HG02798 (cell line): ENCODE results near the gene MRPL50.

Experiments used
- ATAC-seq: cut with Tn5 transposase; IDR thresholded peaks from one replicate; pipeline ENCODE4 v1.9.1; 2021; ENCODE audit warnings: mild to moderate bottlenecking; ENCODE audit not compliant: unreplicated experiment, poor library complexity

Gene MRPL50

DNA sequence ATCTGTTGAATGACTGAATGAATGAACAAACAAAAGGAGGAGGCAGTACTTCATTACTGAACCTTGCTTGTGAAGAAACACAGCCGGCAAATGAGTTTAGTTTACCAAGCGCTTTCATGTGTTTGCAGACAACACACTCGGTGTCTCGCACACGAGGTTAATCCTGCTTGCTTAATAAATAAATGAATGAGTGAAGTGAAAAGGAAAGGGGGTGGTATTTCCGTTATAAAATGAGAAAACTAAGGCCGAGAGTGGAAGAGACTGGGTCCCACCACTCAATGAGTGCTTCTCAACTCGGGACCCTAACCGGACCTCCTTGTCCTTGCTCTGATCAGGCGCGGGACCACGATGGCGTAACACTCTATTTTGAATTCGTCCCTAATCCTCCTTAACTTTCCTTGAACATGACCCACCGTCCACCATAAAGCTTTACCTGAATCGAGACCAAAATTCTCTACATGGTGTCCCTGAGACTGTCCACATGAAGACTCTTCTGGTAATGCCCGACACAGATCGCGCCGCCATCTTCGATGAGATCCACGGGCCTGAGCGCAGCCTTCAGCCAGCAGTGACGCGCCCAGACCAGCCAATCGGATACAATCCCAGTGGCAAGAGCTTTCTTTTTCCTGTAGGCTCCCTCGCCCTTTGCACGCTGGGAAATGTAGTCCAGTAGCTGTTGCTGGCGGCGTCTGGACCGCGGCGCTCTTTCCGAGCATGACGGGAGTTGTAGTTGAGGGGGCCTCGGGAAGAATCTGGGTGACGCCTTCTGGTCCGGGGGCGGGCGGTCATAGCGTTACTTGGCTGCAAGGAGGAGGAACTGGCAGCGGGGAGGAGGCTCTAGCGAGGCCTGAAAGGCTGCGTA, at the start of gene MRPL50, which contains the start of gene ZNF189:
Gene MRPL50, minus strand, starts transcription at position 551 of the 862 bp plus-strand sequence. Its CDS starts 26 bp downstream, at position 525.
Gene ZNF189, plus strand, starts transcription at position 784 of the 862 bp plus-strand sequence. CDS start 306 bp downstream, outside the sequence.
- ATAC-seq: peak; percentile 98

DNA sequence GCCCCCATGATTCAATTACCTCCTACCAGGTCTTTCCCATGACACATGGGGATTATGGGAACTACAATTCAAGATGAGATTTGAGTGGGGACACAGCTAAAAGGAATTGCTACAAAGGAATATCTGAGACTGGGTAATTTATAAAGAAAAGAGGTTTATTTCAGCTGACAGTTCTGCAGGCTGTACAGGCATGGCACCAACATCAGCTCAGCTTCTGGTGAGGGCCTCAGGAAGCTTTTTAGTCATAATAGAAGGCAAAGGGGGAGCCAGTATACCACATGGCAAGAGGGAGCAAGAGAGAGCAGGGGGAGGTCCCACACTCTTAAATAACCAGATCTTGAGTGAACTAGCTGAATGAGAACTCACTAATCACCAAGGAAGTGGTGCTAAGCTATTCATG, 48.3 kb upstream of the MRPL50 start:
- no peak for ATAC-seq

DNA sequence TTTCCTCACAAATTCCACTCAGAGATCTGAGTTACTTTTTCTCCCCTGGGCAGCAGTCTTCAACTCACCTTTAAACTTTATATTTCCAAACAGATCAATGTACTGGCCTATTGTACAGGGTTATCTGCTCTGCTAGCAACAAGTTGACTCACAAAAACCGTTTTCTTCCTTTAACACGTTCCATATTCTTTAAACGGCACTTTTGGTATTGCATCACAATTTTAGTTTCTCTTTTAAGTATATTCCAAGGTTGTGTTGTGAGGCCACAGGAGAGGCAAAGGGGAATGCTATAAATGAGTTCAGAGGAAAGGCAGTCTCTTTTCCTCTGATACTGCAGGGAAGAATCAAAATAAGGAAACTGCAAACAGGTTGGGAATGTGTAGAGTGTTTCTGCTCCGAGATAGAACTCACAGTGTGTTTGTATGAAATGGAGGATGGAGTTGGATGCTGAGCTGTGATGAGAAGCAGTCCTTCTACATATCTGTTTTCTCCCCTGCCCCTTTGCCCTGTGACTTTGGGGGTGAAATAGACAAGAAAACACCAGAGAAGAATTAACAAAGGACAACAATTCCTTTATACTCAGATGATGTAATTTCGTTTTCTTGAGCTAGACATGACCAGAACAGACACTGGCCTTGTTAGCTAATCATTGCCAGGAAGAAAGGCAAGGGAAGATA, 47.1 kb upstream of the MRPL50 start:
- no peak for ATAC-seq

DNA sequence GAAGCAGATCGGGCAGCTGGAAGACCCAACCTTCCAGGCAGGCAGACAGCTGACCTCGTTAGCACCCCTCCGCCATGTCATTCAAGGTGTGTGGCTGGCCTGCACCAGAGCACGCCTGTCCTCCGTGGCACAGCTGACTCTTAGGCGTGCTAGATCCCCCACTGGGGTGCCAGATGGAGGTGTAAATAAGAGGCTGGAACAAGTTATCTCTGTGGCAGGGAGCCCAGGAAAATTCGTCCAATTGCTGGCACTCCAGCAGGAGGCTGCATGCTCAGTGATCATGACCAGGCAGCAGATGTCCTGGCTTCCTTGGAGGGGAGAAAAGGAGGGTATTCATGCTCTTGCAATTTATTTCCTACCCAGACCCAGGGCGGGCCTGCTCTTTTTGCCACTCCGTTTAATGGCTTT, 45.0 kb upstream of the MRPL50 start:
- ATAC-seq: no peak

GRCh38 chr9:101442736-101443135, 44.3 kb upstream of the MRPL50 start:
- no peak for ATAC-seq

- ATAC-seq: no peak
Measured at GRCh38 chr9:101442318-101442717, 43.9 kb upstream of the MRPL50 start.

- no peak for ATAC-seq
Measured at GRCh38 chr9:101440714-101441230, 42.4 kb upstream of the MRPL50 start.

DNA sequence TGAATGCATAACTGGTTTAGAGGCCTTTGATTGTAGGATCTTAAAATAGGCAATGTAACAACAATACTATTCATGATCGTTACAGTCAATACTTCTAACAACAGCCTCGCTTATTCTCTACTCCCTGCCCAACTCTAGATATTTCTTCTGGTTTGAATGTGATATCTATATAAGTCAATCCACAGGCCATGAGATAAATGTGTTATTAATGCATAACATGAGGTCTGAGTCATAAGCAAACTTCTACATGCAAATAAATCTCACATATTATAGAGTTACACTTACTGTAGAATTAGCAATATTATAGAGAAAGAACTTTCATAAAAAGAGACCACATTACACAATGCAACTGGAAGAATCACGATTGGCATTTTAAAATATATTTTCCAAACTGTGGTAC, 40.1 kb upstream of the MRPL50 start:
- no peak for ATAC-seq

DNA sequence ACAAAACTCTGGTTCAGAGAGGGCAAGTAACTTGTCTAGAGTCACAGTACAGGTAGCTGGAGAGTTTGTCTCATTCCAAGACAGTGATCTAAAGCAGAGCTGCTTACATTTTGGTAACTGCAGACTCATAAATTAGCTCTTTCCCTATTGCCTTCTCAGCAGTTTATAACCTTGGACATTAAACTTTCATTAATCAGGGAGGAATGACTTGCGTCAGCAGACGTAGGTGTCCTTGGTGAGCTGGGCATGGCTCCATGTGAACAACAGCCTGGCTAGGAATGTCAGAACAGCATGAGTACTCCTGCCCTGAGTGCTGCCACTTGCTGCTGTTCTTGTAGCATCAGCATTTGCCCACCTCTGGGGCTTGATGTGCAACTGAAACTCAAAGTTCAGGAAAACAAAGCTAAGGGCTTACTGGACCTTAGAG, 39.4 kb upstream of the MRPL50 start:
- ATAC-seq: no peak

DNA sequence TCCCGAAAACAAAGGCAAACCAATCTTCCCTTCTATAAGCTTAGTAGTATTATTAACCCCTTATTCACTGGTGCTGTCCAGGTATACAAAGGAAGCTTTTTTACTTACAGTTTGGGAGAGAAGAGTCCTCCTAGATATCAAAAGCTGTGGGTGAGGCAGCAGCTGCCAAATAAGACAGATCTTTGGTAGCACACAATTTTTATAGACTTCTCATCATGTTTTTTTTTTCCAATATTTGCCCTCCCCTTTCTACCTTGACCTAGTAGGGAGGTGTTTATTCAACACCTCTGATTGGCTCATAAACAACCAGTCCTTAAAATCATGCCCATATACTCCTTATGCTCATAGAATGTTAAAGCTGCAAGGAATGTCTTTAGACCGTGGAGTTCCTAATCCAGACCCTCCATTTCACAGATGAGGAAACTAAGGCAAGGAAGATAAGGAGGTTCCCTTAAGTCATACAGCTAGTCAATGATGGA, 37.2 kb upstream of the MRPL50 start, which contains the start of gene ALDOB:
Gene ALDOB, minus strand, starts transcription at position 174 of the 479 bp plus-strand sequence. CDS start 4,887 bp downstream, outside the sequence.
- ATAC-seq: no peak

DNA sequence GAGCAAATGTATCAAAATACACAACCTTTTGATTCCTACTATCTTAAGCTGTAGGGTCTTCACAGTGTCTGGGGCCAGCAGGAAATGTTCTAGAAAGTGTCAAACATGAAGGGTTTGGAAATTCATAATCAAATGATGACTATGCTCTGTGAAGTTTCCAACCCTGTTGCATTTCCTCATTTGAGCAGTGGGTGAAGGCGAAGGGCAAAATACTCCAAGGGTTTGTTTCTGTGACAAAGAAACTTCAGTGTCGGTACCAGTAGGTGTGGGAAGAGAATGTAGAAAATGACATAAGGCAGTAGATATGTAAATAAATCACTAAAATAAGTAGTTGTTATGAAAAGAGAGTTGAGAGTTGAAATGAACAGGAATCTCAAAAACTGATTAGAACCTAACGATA, 36.6 kb upstream of the MRPL50 start:
- ATAC-seq: no peak

DNA sequence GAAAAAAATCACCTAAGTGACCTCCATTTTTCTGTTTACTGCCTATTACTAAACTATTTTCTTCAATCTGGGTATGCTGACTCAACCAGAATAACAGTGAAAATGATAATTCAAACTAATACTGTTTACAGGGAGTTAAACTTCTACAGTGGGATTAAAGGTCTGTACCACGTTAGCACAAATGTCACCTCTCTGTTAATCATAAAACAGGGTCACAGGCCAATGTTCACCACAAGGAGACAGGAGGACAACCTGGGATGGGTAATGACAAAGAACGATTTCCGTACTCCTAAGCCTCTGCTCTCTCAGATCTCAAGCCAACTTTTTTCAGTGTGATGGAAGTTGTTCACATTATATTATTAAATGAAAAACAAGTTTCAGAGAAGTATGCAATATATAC, 34.8 kb upstream of the MRPL50 start:
- ATAC-seq: no peak

- no peak for ATAC-seq
Measured at GRCh38 chr9:101432740-101433139, 34.3 kb upstream of the MRPL50 start.

- ATAC-seq: no peak
Measured at GRCh38 chr9:101432171-101432570, 33.8 kb upstream of the MRPL50 start.

GRCh38 chr9:101429736-101430135, 31.3 kb upstream of the MRPL50 start:
- no peak for ATAC-seq

DNA sequence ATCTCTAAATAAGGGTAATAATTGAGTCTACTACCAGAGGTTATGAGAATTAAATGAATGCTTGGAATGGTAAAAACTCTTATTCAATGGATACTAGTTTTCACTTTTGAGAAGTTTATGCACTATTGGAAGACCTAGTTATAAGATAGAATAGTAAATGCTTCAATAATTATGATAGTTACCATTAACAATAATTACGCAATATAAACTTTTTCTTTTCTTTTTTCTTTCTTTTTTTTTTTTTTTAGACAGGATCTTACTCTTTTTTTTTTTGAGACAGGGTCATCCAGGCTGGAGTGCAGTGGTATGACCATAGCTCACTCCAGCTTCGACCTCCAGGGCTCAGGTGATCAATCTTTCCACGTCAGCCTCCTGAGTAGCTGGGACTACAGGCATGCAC, 30.5 kb upstream of the MRPL50 start:
- no peak for ATAC-seq

- ATAC-seq: peak; percentile 80
Measured at GRCh38 chr9:101427957-101428655, 29.7 kb upstream of the MRPL50 start.

- no peak for ATAC-seq
Measured at GRCh38 chr9:101427358-101427757, 28.9 kb upstream of the MRPL50 start.

DNA sequence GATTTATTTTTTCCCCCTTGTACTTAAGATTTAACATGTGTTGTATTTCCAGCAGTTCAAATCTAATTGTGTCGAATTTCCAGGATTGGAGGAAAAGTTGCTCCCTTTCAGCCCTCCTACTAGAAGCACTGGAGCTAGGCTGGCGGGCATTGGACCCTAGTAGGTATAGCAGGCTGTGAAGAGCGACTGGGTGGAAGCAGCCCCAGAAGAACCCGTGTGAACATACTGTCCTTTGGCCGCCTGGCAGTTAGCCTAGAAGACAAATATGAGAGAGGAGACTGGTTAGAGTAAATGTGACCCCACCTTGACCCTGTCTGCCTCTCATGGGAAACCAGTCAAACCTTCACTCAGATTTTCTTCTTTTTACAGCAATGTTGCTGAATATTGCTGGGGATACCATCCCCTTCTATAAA, 23.2 kb upstream of the MRPL50 start:
- ATAC-seq: no peak

DNA sequence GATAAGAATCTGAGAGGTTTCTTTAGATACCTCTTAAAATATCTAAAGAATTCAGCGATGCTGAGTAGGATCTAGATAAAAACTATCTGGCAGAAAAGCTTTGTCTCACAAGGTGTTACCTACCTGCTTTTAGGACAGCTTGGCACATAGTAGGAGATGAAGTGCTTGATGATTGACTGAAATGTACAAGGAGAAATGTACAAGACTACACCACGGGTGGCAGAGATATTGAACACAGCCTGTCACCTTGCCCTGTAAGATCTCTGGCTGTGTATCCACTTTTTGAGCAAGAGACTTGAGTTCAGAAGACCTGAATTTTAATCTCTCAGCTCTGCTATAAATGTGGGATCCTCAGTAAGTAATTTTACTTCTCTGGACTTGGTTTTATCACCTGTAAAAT, 21.4 kb upstream of the MRPL50 start:
- no peak for ATAC-seq
